ENCODE measurements around the gene PHB1. TPM values are rescaled to one million over a fixed set of nuclear protein-coding genes. Genes with fewer than 3 reads are reported as not detected.

The PHB1 gene
- total RNA-seq, 2 experiments from 2014 or later, result 24.2 to 31.6 TPM

- no peak for TF ChIP-seq CTCF (IDR thresholded peaks at IDR 0.05)
- Histone ChIP-seq H3K27me3 (ENCODE audit: control insufficient read depth in 1 of 2, insufficient read depth in 2 of 2, low read length in 2 of 2) (peaks cover 28 to 30% of the 10 kb centered on the region in 2 experiments), H3K36me3 (ENCODE audit: insufficient read depth, low read length) (no peaks in the 10 kb centered on the region), H3K9me3 (ENCODE audit: control insufficient read depth in 1 of 2, insufficient read depth in 1 of 2, low read length in 2 of 2) (peaks cover 0 to 6% of the 10 kb centered on the region in 2 experiments), H3K4me1 (ENCODE audit: insufficient read depth, low read length) (no peaks in the 10 kb centered on the region), H3K27ac (ENCODE audit: low read depth in 1 of 2, low read length in 2 of 2) (no peak overlapping the region), H3K4me3 (ENCODE audit: low read length) (no peak overlapping the region)
- Mint-ChIP-seq H3K27ac (no peak overlapping the region), H3K4me1 (ENCODE audit: low read depth) (no peaks in the 10 kb centered on the region), H3K9me3 (no peaks in the 10 kb centered on the region), H3K36me3 (ENCODE audit: low read depth) (no peaks in the 10 kb centered on the region), H3K4me3 (no peak overlapping the region), H3K27me3 (peaks cover 68% of the 10 kb centered on the region)
- no peak for DNase-seq
- ChIA-PET POLR2A (no interaction called here), CTCF (no interaction called here)
- no peak for ATAC-seq (ENCODE audit: poor library complexity)
- intact Hi-C loops (cut with DNase I, micrococcal nuclease), result no loop called here
Observed at GRCh38 chr17:49439305-49439672, 24.6 kb upstream of the PHB1 start.

- Mint-ChIP-seq H3K4me3 (no peak overlapping the region), H3K27ac (no peak overlapping the region), H3K27me3 (peaks cover 66% of the 10 kb centered on the region), H3K4me1 (ENCODE audit: low read depth) (no peaks in the 10 kb centered on the region), H3K9me3 (no peaks in the 10 kb centered on the region), H3K36me3 (ENCODE audit: low read depth) (no peaks in the 10 kb centered on the region)
- ATAC-seq (ENCODE audit: poor library complexity), result no peak
- DNase-seq, result peak in 1 of 14 experiments; percentile 9
- H3K4me3 ChIP-seq (ENCODE audit: low read length), result no peak overlapping the region
- ChIA-PET POLR2A (no interaction called here), CTCF (interaction anchor here (1.4 kb wide), 1 partner anchor 118 kb away, joined by 4 read pairs; no protein-coding TSS in a partner anchor)
- peaks cover 28 to 30% of the 10 kb centered on the region in 2 experiments for H3K27me3 ChIP-seq (ENCODE audit: control insufficient read depth in 1 of 2, insufficient read depth in 2 of 2, low read length in 2 of 2)
- H3K36me3 ChIP-seq (ENCODE audit: insufficient read depth, low read length), result no peaks in the 10 kb centered on the region
- intact Hi-C loops (cut with DNase I, micrococcal nuclease), result no loop called here
- no peaks in the 10 kb centered on the region for H3K4me1 ChIP-seq (ENCODE audit: insufficient read depth, low read length)
- peaks cover 0 to 6% of the 10 kb centered on the region in 2 experiments for H3K9me3 ChIP-seq (ENCODE audit: control insufficient read depth in 1 of 2, insufficient read depth in 1 of 2, low read length in 2 of 2)
- no peak for TF ChIP-seq CTCF (IDR thresholded peaks at IDR 0.05)
- no peak overlapping the region for H3K27ac ChIP-seq (ENCODE audit: low read depth in 1 of 2, low read length in 2 of 2)
Observed at GRCh38 chr17:49438436-49439278, 24.0 kb upstream of the PHB1 start.

GRCh38 chr17:49437696-49438435, 23.2 kb upstream of the PHB1 start:
- ChIA-PET CTCF (interaction anchor here (1.4 kb wide), 1 partner anchor 119 kb away, joined by 4 read pairs; no protein-coding TSS in a partner anchor), POLR2A (no interaction called here)
- H3K9me3 Mint-ChIP-seq, result no peaks in the 10 kb centered on the region
- Histone ChIP-seq H3K4me1 (ENCODE audit: insufficient read depth, low read length) (no peaks in the 10 kb centered on the region), H3K9me3 (ENCODE audit: control insufficient read depth in 1 of 2, insufficient read depth in 1 of 2, low read length in 2 of 2) (peaks cover 0 to 6% of the 10 kb centered on the region in 2 experiments), H3K27me3 (ENCODE audit: control insufficient read depth in 1 of 2, insufficient read depth in 2 of 2, low read length in 2 of 2) (peaks cover 27 to 28% of the 10 kb centered on the region in 2 experiments), H3K27ac (ENCODE audit: low read depth in 1 of 2, low read length in 2 of 2) (no peak overlapping the region), H3K36me3 (ENCODE audit: insufficient read depth, low read length) (no peaks in the 10 kb centered on the region), H3K4me3 (ENCODE audit: low read length) (no peak overlapping the region)
- DNase-seq (no peak), ATAC-seq (ENCODE audit: poor library complexity) (no peak)
- H3K4me1 Mint-ChIP-seq (ENCODE audit: low read depth), result no peaks in the 10 kb centered on the region
- H3K4me3 Mint-ChIP-seq, result no peak overlapping the region
- no peaks in the 10 kb centered on the region for H3K36me3 Mint-ChIP-seq (ENCODE audit: low read depth)
- intact Hi-C loops (cut with DNase I, micrococcal nuclease), result no loop called here
- H3K27me3 Mint-ChIP-seq, result peaks cover 58% of the 10 kb centered on the region
- no peak for TF ChIP-seq CTCF (IDR thresholded peaks at IDR 0.05)
- H3K27ac Mint-ChIP-seq, result no peak overlapping the region
